HL-60 (cell line): ENCODE results near the gene COL5A3.

Experiments used
- DNase-seq, 2 experiments: peaks; one replicate each; pipeline ENCODE4 v3.0.0-alpha.2; 2010 to 2020; ENCODE audit warnings: low read depth in 1 of 2, low spot score in 1 of 2
- H3K27ac ChIP-seq: fragments of 250-450 bp; sonication (Bioruptor Pico); replicated peaks from 2 replicates; pipeline ENCODE4 v1.5.1; 2020; ENCODE audit warnings: mild to moderate bottlenecking, moderate library complexity
- H3K27me3 ChIP-seq: fragments of 250-450 bp; sonication (Bioruptor Pico); 2 replicates; pipeline ENCODE4 v1.5.1; 2021; ENCODE audit warnings: mild to moderate bottlenecking, moderate library complexity; ENCODE audit not compliant: insufficient read depth, poor library complexity, severe bottlenecking
- H3K4me3 ChIP-seq: replicated peaks from 2 replicates; pipeline ENCODE4 v1.5.1; 2011; ENCODE audit warnings: mild to moderate bottlenecking, control low read depth, low read length; ENCODE audit not compliant: insufficient read depth
- GABPA ChIP-seq: IDR thresholded peaks from 2 replicates; pipeline ENCODE4 v1.6.1; 2012; ENCODE audit warnings: low read depth
- POLR2AphosphoS5 ChIP-seq: IDR thresholded peaks from 2 replicates; pipeline ENCODE4 v1.6.1; 2012; ENCODE audit warnings: low read depth
- SPI1 ChIP-seq: IDR thresholded peaks from 2 replicates; pipeline ENCODE4 v1.6.1; 2012; ENCODE audit warnings: low read depth, mild to moderate bottlenecking, borderline replicate concordance
- TF ChIP-seq, protein P1 (sequence below): IDR thresholded peaks from one replicate; pipeline ENCODE4 v1.5.1; 2011; ENCODE audit warnings: low read length, control low read depth, inconsistent platforms; ENCODE audit not compliant: insufficient read depth
- TF ChIP-seq, protein P2 (sequence below): IDR thresholded peaks from 2 replicates; pipeline ENCODE4 v1.6.1; 2012; ENCODE audit warnings: low read depth; ENCODE audit not compliant: insufficient replicate concordance

The COL5A3 gene

DNA sequence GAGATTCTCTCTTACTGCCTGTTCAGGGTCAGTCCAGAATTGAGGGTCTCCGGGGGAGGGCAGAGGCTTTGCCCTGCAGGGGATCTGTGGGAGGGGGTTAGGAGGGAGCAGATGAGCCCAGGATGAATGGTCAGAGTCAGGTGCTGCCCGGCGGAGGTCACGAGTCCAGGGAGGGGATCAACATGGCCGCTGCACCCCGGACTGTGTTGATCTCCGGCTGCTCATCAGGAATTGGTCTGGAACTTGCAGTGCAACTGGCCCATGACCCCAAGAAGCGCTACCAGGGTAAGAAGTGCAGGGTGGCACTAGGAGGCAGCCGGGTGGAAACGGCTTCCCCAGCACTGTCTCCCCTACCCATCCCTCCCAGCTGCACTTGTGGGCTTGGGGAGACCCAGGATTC is 3.0 kb upstream of the COL5A3 start, which contains the start of gene RDH8:
Gene RDH8, plus strand, starts transcription at position 168 of the 400 bp plus-strand sequence. Its CDS starts 15 bp downstream, at position 183.
- TF ChIP-seq, protein P1, sequence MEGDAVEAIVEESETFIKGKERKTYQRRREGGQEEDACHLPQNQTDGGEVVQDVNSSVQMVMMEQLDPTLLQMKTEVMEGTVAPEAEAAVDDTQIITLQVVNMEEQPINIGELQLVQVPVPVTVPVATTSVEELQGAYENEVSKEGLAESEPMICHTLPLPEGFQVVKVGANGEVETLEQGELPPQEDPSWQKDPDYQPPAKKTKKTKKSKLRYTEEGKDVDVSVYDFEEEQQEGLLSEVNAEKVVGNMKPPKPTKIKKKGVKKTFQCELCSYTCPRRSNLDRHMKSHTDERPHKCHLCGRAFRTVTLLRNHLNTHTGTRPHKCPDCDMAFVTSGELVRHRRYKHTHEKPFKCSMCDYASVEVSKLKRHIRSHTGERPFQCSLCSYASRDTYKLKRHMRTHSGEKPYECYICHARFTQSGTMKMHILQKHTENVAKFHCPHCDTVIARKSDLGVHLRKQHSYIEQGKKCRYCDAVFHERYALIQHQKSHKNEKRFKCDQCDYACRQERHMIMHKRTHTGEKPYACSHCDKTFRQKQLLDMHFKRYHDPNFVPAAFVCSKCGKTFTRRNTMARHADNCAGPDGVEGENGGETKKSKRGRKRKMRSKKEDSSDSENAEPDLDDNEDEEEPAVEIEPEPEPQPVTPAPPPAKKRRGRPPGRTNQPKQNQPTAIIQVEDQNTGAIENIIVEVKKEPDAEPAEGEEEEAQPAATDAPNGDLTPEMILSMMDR: no peak
- TF ChIP-seq GABPA (no peak), POLR2AphosphoS5 (no peak), SPI1 (no peak)
- TF ChIP-seq, protein P2, sequence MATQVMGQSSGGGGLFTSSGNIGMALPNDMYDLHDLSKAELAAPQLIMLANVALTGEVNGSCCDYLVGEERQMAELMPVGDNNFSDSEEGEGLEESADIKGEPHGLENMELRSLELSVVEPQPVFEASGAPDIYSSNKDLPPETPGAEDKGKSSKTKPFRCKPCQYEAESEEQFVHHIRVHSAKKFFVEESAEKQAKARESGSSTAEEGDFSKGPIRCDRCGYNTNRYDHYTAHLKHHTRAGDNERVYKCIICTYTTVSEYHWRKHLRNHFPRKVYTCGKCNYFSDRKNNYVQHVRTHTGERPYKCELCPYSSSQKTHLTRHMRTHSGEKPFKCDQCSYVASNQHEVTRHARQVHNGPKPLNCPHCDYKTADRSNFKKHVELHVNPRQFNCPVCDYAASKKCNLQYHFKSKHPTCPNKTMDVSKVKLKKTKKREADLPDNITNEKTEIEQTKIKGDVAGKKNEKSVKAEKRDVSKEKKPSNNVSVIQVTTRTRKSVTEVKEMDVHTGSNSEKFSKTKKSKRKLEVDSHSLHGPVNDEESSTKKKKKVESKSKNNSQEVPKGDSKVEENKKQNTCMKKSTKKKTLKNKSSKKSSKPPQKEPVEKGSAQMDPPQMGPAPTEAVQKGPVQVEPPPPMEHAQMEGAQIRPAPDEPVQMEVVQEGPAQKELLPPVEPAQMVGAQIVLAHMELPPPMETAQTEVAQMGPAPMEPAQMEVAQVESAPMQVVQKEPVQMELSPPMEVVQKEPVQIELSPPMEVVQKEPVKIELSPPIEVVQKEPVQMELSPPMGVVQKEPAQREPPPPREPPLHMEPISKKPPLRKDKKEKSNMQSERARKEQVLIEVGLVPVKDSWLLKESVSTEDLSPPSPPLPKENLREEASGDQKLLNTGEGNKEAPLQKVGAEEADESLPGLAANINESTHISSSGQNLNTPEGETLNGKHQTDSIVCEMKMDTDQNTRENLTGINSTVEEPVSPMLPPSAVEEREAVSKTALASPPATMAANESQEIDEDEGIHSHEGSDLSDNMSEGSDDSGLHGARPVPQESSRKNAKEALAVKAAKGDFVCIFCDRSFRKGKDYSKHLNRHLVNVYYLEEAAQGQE: no peak
- no peak within 1 kb of the TSS for H3K4me3 ChIP-seq
- peaks cover 28% of the 10 kb centered on the region for H3K27me3 ChIP-seq
- no peak within 1 kb of the TSS for H3K27ac ChIP-seq
- DNase-seq: no peak

DNA sequence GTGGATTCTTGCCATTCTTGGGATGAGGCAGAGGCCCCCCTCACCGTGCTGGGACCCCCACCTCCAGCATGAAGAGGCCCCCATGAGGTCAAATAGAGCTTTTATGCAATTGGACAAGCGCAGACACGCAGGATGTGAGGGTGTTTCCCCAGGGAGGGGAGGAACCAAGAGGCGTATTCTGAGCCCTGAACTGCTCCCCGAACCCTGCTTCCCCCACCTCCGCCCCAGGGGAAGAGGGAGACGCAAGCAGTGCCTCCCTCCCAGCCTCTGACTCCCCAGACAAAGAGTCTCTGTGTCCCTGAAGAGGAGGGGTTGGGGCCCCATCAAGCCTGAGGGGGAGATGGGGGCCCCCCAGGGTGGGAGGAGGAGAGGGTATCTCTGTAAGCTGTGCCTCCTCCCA is 1.7 kb upstream of the COL5A3 start:
- peaks cover 28% of the 10 kb centered on the region for H3K27me3 ChIP-seq

DNA sequence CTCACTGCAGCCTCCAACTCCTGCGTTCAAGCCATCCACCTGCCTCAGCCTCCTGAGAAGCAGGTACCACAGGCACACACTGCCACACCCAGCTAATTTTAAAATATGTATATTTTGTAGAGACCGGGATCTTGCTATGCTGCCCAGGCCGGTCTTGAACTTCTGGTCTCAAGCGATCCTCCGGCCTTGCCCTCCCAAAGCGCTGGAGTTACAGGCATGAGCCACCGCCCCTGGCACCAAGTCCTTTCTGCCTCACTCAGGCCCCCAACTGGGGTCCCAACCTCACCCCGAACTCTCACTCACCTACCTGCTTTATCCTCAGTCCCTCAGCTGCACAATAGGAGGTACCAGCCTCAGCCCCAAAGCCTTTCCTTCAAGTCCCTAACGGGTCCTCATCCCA is 635 bp upstream of the COL5A3 start:
- H3K27me3 ChIP-seq: peaks cover 28% of the 10 kb centered on the region

More for the DNA sequence above, 1.7 kb upstream of the COL5A3 start:
- H3K27ac ChIP-seq: no peak overlapping the region
- no peak overlapping the region for H3K4me3 ChIP-seq
- DNase-seq: no peak
- TF ChIP-seq SPI1: no peak
- TF ChIP-seq, protein P1: no peak
- no peak for TF ChIP-seq POLR2AphosphoS5
- TF ChIP-seq GABPA: no peak

More for the DNA sequence above, 635 bp upstream of the COL5A3 start:
- no peak for DNase-seq
- Histone ChIP-seq H3K4me3 (no peak overlapping the region), H3K27ac (no peak overlapping the region)
- TF ChIP-seq GABPA (no peak), POLR2AphosphoS5 (no peak), SPI1 (no peak)
- TF ChIP-seq, protein P1: no peak
- TF ChIP-seq, protein P2: no peak
